8988T (cell line): ENCODE data around the gene PLPP6.
"Not testable (repeated sequence)": the region's sequence is repeated elsewhere in the genome, so short reads cannot be mapped to it uniquely, and the experiment has no call there.

Experiments
- DNase-seq: peaks from one replicate; pipeline ENCODE4 v3.0.0; 2011

PLPP6 gene

GRCh38 chr9:4662108-4662988 is at the start of gene PLPP6:
Gene PLPP6 (plus strand): TSS chr9:4662294. CDS start chr9:4662376, 82 bp downstream.
- DNase-seq = peak; percentile 63

GRCh38 chr9:4614627-4615026 is 47.5 kb upstream of the PLPP6 start:
- DNase-seq = no peak

- no peak for DNase-seq
These were observed 46.8 kb upstream of the PLPP6 start for GRCh38 chr9:4615251-4615650.

GRCh38 chr9:4615778-4616177 is 46.3 kb upstream of the PLPP6 start:
- DNase-seq = no peak

GRCh38 chr9:4617752-4618151 is 44.3 kb upstream of the PLPP6 start:
- DNase-seq = no peak

- no peak for DNase-seq
These were observed 43.4 kb upstream of the PLPP6 start for GRCh38 chr9:4618700-4619099.

GRCh38 chr9:4620057-4620765 is 41.9 kb upstream of the PLPP6 start:
- DNase-seq = no peak

- DNase-seq = no peak
These were observed 41.1 kb upstream of the PLPP6 start for GRCh38 chr9:4620881-4621555.

GRCh38 chr9:4622016-4622415 is 40.1 kb upstream of the PLPP6 start:
- DNase-seq = no peak

GRCh38 chr9:4630836-4631235 is 31.3 kb upstream of the PLPP6 start:
- DNase-seq = no peak

GRCh38 chr9:4638968-4639367 is 23.1 kb upstream of the PLPP6 start:
- DNase-seq = no peak

GRCh38 chr9:4639420-4639819 is 22.7 kb upstream of the PLPP6 start:
- no peak for DNase-seq

GRCh38 chr9:4640027-4640426 is 22.1 kb upstream of the PLPP6 start:
- DNase-seq = no peak

GRCh38 chr9:4642351-4642750 is 19.7 kb upstream of the PLPP6 start:
- DNase-seq = no peak

- DNase-seq = no peak
These were observed 8.0 kb upstream of the PLPP6 start for GRCh38 chr9:4654084-4654483.

GRCh38 chr9:4654538-4654937 is 7.6 kb upstream of the PLPP6 start:
- no peak for DNase-seq

GRCh38 chr9:4656196-4656595 is 5.9 kb upstream of the PLPP6 start:
- DNase-seq = not testable (repeated sequence)

GRCh38 chr9:4656621-4657020 is 5.5 kb upstream of the PLPP6 start:
- DNase-seq = no peak

- DNase-seq = no peak
These were observed 4.5 kb upstream of the PLPP6 start for GRCh38 chr9:4657426-4658159.

- not testable (repeated sequence) for DNase-seq
These were observed 1.4 kb upstream of the PLPP6 start for GRCh38 chr9:4660665-4661064.

- no peak for DNase-seq
These were observed 929 bp upstream of the PLPP6 start for GRCh38 chr9:4661165-4661564.

GRCh38 chr9:4661611-4662010 is 483 bp upstream of the PLPP6 start:
- DNase-seq = no peak
